Suprapubic skin (tissue), 3 donors: Measurements from ENCODE around the gene MED27.

Source experiments
- CTCF ChIP-seq, 2 donors: fragments of 200-600 bp in 1 of 2; fragments of 450-650 bp in 1 of 2; sonication (generic) in 1 of 2; IDR thresholded peaks; one replicate each; pipeline ENCODE4 v1.5.1; 2016 to 2019; ENCODE audit warnings: antibody characterized with exemption in 2 of 2, mild to moderate bottlenecking in 1 of 2, moderate library complexity in 1 of 2
- POLR2A ChIP-seq, 2 donors: fragments of 450-650 bp; IDR thresholded peaks; one replicate each; pipeline ENCODE4 v1.6.1; 2017; ENCODE audit warnings: antibody characterized with exemption in 2 of 2, mild to moderate bottlenecking in 2 of 2, moderate library complexity in 2 of 2

GRCh38 chr9:131836021-131836420, 243.6 kb downstream of the MED27 start:
- no peak for TF ChIP-seq POLR2A (IDR thresholded peaks at IDR 0.05)
- no peak for TF ChIP-seq CTCF (IDR thresholded peaks at IDR 0.05)
